Keratinocyte (primary cell): ENCODE data around the gene CCDC148. TPM values are rescaled to one million over a fixed set of nuclear protein-coding genes. Genes with fewer than 3 reads are reported as not detected.

Source experiments
- DNase-seq: peaks from one replicate; pipeline ENCODE4 v3.0.0-alpha.2; 2011; ENCODE audit warnings: low read depth, missing footprints, low spot score
- FAIRE-seq: peaks from 2 replicates; lab custom pipeline; 2011; peaks lifted over from hg19 to GRCh38; lab: Jason Lieb, UNC
- H2AFZ ChIP-seq: 2 replicates; pipeline ENCODE4 v1.6.0; 2012; ENCODE audit warnings: low read length, control low read depth, inconsistent platforms; ENCODE audit not compliant: control insufficient read depth
- H3K27ac ChIP-seq: 2 replicates; pipeline ENCODE4 v1.5.1; 2011; ENCODE audit warnings: low read length; ENCODE audit not compliant: control insufficient read depth, insufficient read depth
- H3K27me3 ChIP-seq: 3 replicates; pipeline ENCODE4 v1.6.0; 2011; ENCODE audit warnings: low read length; ENCODE audit not compliant: control insufficient read depth, insufficient read depth; ENCODE audit errors: extremely low read depth
- H3K36me3 ChIP-seq, 2 experiments: 2 replicates in 1 of 2; 3 replicates in 1 of 2; pipeline ENCODE4 v1.5.1; 2011; ENCODE audit warnings: low read length in 2 of 2, mild to moderate bottlenecking in 1 of 2; ENCODE audit not compliant: control insufficient read depth in 2 of 2, insufficient read depth in 2 of 2; ENCODE audit errors: extremely low read depth in 1 of 2
- H3K4me1 ChIP-seq: 3 replicates; pipeline ENCODE4 v1.5.1; 2011; ENCODE audit warnings: low read length; ENCODE audit not compliant: control insufficient read depth, insufficient read depth; ENCODE audit errors: extremely low read depth
- H3K4me2 ChIP-seq: 3 replicates; pipeline ENCODE4 v1.6.0; 2011; ENCODE audit warnings: low read depth, low read length; ENCODE audit not compliant: control insufficient read depth, insufficient read depth; ENCODE audit errors: extremely low read depth
- H3K4me3 ChIP-seq, 3 experiments: fragments of 200-600 bp in 1 of 3; sonication (generic) in 1 of 3; 2 replicates in 2 of 3; 3 replicates in 1 of 3; pipeline ENCODE4 v1.5.1; 2011 to 2016; ENCODE audit warnings: low read length in 3 of 3, mild to moderate bottlenecking in 3 of 3, control low read depth in 2 of 3, inconsistent platforms in 1 of 3, low read depth in 1 of 3, mixed read lengths in 1 of 3, mixed run types in 1 of 3, moderate library complexity in 1 of 3; ENCODE audit not compliant: control insufficient read depth in 2 of 3, insufficient read depth in 2 of 3; ENCODE audit errors: extremely low read depth in 1 of 3
- H3K79me2 ChIP-seq: 2 replicates; pipeline ENCODE4 v1.6.0; 2012; ENCODE audit warnings: low read length; ENCODE audit not compliant: control insufficient read depth, insufficient read depth
- H3K9ac ChIP-seq: 3 replicates; pipeline ENCODE4 v1.6.0; 2011; ENCODE audit warnings: low read length; ENCODE audit not compliant: control insufficient read depth, insufficient read depth; ENCODE audit errors: extremely low read depth
- H3K9me1 ChIP-seq: 3 replicates; pipeline ENCODE4 v1.6.0; 2011; ENCODE audit warnings: low read length; ENCODE audit not compliant: control insufficient read depth, insufficient read depth; ENCODE audit errors: extremely low read depth
- H3K9me3 ChIP-seq: 2 replicates; pipeline ENCODE4 v1.5.1; 2012; ENCODE audit warnings: low read depth, low read length; ENCODE audit not compliant: control insufficient read depth
- H4K20me1 ChIP-seq: 3 replicates; pipeline ENCODE4 v1.6.0; 2011; ENCODE audit warnings: low read length; ENCODE audit not compliant: control insufficient read depth, insufficient read depth; ENCODE audit errors: extremely low read depth
- EZH2 ChIP-seq: IDR thresholded peaks from one replicate; pipeline ENCODE4 v1.6.1; 2012; ENCODE audit warnings: inconsistent platforms, mild to moderate bottlenecking, low read length, moderate library complexity
- dilution Hi-C: fragments of 300-500 bp; cut with MboI; formaldehyde crosslinking; loops from one replicate; pipeline ENCODE4 v1.7.0; 2020; ENCODE audit warnings: low sequenced_read_pairs; ENCODE audit not compliant: extremely low pct_ligation_motif_present
- polyA plus RNA-seq, 5 experiments: library from polyadenylated mRNA; depleted of rRNA in 3 of 5; stranded (reverse) in 3 of 5; stranded (forward) in 1 of 5; unstranded in 1 of 5; fragments of >200 nt; gene quantifications; 1 replicate in 1 of 5; 2 replicates in 3 of 5; 3 replicates in 1 of 5; pipeline versions ENCODE4 v1.2.1 to v1.2.3, GENCODE V29; 2011 to 2012; ENCODE audit warnings: missing spikeins in 2 of 5, low read depth in 1 of 5, low replicate concordance in 1 of 5
- TF ChIP-seq, protein P1 (sequence below), 3 experiments: IDR thresholded peaks in 1 of 3; conservative IDR thresholded peaks in 1 of 3; optimal IDR thresholded peaks in 1 of 3; 2 replicates in 2 of 3; 3 replicates in 1 of 3; pipeline versions ENCODE3 to v1.5.1; 2011; ENCODE audit warnings: low read length in 3 of 3, mild to moderate bottlenecking in 3 of 3, moderate library complexity in 2 of 3, control low read depth in 1 of 3, inconsistent platforms in 1 of 3; ENCODE audit not compliant: insufficient read depth in 2 of 3; ENCODE audit errors: extremely low read depth in 1 of 3

The CCDC148 gene
- polyA plus RNA-seq, 1 donor (not counting 4 experiments of a cell fraction or from before 2014, with no cell fraction given) = 0.39 TPM

DNA sequence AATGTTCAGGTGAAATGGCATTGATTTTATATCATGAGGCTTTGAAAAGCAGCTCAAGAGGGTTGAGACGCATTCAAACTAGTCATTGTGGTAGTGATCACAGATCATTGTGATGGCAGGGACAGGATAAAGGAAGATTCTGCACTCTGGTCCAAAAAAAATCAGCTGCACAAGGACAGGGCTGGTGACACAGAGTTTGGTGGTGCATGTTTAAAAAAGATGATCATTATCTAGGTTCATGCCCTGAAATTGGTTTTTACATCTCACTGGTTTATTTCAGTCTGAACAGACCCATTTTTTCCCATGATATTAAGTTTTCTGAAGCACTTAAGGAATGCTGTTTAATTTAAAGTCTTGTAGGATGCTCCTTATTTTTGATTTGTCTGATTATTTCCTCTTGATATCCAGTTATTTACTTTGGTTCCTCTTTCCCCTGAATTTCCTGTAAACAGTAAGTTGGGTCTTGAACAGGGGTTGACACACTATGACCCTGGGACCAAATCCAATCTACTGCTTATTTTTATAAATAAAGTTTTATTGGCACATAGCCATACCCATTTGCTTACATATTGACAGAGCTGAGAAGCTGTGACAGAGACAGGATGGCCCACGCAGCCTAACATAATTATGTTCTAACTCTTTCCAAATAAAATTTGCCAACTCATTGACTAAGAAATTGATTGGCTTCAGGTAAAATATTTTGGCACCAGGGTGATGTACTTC lies 256.5 kb downstream of the CCDC148 start:
- peaks cover 15% of the 10 kb centered on the region for H3K4me1 ChIP-seq
- no peaks in the 10 kb centered on the region for H3K36me3 ChIP-seq
- H3K27me3 ChIP-seq = no peaks in the 10 kb centered on the region
- no peak overlapping the region for H3K4me2 ChIP-seq
- no peak overlapping the region for H3K4me3 ChIP-seq
- dilution Hi-C loops = no loop called here
- H2AFZ ChIP-seq = no peak overlapping the region
- H3K79me2 ChIP-seq = no peaks in the 10 kb centered on the region
- H3K27ac ChIP-seq = no peak overlapping the region
- H3K9me3 ChIP-seq = no peaks in the 10 kb centered on the region
- H3K9me1 ChIP-seq = no peaks in the 10 kb centered on the region
- TF ChIP-seq, protein P1, sequence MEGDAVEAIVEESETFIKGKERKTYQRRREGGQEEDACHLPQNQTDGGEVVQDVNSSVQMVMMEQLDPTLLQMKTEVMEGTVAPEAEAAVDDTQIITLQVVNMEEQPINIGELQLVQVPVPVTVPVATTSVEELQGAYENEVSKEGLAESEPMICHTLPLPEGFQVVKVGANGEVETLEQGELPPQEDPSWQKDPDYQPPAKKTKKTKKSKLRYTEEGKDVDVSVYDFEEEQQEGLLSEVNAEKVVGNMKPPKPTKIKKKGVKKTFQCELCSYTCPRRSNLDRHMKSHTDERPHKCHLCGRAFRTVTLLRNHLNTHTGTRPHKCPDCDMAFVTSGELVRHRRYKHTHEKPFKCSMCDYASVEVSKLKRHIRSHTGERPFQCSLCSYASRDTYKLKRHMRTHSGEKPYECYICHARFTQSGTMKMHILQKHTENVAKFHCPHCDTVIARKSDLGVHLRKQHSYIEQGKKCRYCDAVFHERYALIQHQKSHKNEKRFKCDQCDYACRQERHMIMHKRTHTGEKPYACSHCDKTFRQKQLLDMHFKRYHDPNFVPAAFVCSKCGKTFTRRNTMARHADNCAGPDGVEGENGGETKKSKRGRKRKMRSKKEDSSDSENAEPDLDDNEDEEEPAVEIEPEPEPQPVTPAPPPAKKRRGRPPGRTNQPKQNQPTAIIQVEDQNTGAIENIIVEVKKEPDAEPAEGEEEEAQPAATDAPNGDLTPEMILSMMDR (optimal IDR thresholded peaks at IDR 0.05 in 1 of 3, IDR thresholded peaks at IDR 0.05 in 1 of 3, conservative IDR thresholded peaks at IDR 0.05 in 1 of 3; ENCODE audit: extremely low read depth in 1 of 3, insufficient read depth in 2 of 3, low read length in 3 of 3) = no peak
- TF ChIP-seq EZH2 = no peak
- H3K9ac ChIP-seq = no peak overlapping the region
- DNase-seq (no peak), FAIRE-seq (no peak)
- H4K20me1 ChIP-seq = no peaks in the 10 kb centered on the region

DNA sequence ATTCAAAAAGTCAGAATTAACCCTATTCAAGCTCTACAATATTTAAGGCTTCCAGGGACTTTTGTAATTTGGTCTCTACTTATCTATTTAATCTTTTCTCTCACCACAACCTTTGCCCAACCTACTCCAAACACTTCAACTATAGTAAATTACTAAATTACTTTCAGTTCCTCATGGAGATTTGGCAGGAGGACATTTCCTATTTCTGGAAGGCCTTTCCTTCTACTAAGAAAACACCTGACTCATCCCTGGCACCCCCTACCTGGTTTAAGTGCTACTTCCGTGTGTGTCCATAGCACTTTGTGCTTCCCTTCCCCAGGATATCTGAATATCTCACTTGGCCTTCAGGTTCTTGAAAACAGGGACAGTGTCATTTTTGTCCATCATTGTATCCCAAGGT lies 258.6 kb downstream of the CCDC148 start:
- H3K9ac ChIP-seq = no peak overlapping the region
- FAIRE-seq (no peak), DNase-seq (no peak)
- H3K79me2 ChIP-seq = no peaks in the 10 kb centered on the region
- H2AFZ ChIP-seq = no peak overlapping the region
- peaks cover 8% of the 10 kb centered on the region for H3K4me1 ChIP-seq
- H3K27me3 ChIP-seq = no peaks in the 10 kb centered on the region
- no peak overlapping the region for H3K27ac ChIP-seq
- H3K4me3 ChIP-seq = no peak overlapping the region
- dilution Hi-C loops = no loop called here
- H3K36me3 ChIP-seq = no peaks in the 10 kb centered on the region
- no peaks in the 10 kb centered on the region for H3K9me1 ChIP-seq
- H3K4me2 ChIP-seq = no peak overlapping the region
- H3K9me3 ChIP-seq = no peaks in the 10 kb centered on the region
- TF ChIP-seq, protein P1 (optimal IDR thresholded peaks at IDR 0.05 in 1 of 3, IDR thresholded peaks at IDR 0.05 in 1 of 3, conservative IDR thresholded peaks at IDR 0.05 in 1 of 3; ENCODE audit: extremely low read depth in 1 of 3, insufficient read depth in 2 of 3, low read length in 3 of 3) = no peak
- no peak for TF ChIP-seq EZH2
- H4K20me1 ChIP-seq = no peaks in the 10 kb centered on the region
